HL-60 (cell line): Measurements from ENCODE around the gene TMC4.
"Not testable (repeated sequence)": the region's sequence is repeated elsewhere in the genome, so short reads cannot be mapped to it uniquely, and the experiment has no call there.

Experiments used
- DNase-seq, 2 experiments: peaks; one replicate each; pipeline ENCODE4 v3.0.0-alpha.2; 2010 to 2020; ENCODE audit warnings: low read depth in 1 of 2, low spot score in 1 of 2
- H3K27ac ChIP-seq: fragments of 250-450 bp; sonication (Bioruptor Pico); replicated peaks from 2 replicates; pipeline ENCODE4 v1.5.1; 2020; ENCODE audit warnings: mild to moderate bottlenecking, moderate library complexity
- H3K27me3 ChIP-seq: fragments of 250-450 bp; sonication (Bioruptor Pico); 2 replicates; pipeline ENCODE4 v1.5.1; 2021; ENCODE audit warnings: mild to moderate bottlenecking, moderate library complexity; ENCODE audit not compliant: insufficient read depth, poor library complexity, severe bottlenecking
- H3K4me3 ChIP-seq: replicated peaks from 2 replicates; pipeline ENCODE4 v1.5.1; 2011; ENCODE audit warnings: mild to moderate bottlenecking, control low read depth, low read length; ENCODE audit not compliant: insufficient read depth
- CTCF ChIP-seq: IDR thresholded peaks from one replicate; pipeline ENCODE4 v1.5.1; 2011; ENCODE audit warnings: low read length, control low read depth, inconsistent platforms; ENCODE audit not compliant: insufficient read depth
- GABPA ChIP-seq: IDR thresholded peaks from 2 replicates; pipeline ENCODE4 v1.6.1; 2012; ENCODE audit warnings: low read depth
- POLR2AphosphoS5 ChIP-seq: IDR thresholded peaks from 2 replicates; pipeline ENCODE4 v1.6.1; 2012; ENCODE audit warnings: low read depth
- REST ChIP-seq: IDR thresholded peaks from 2 replicates; pipeline ENCODE4 v1.6.1; 2012; ENCODE audit warnings: low read depth; ENCODE audit not compliant: insufficient replicate concordance
- SPI1 ChIP-seq: IDR thresholded peaks from 2 replicates; pipeline ENCODE4 v1.6.1; 2012; ENCODE audit warnings: low read depth, mild to moderate bottlenecking, borderline replicate concordance

Gene TMC4

GRCh38 chr19:54216869-54217268 is 43.9 kb upstream of the TMC4 start:
- no peak overlapping the region for H3K4me3 ChIP-seq
- DNase-seq: no peak
- no peak overlapping the region for H3K27ac ChIP-seq
- TF ChIP-seq SPI1 (no peak), POLR2AphosphoS5 (no peak), CTCF (no peak), GABPA (no peak), REST (no peak)
- H3K27me3 ChIP-seq: no peaks in the 10 kb centered on the region

- H3K27me3 ChIP-seq, DNase-seq, H3K4me3 ChIP-seq, H3K27ac ChIP-seq: not testable (repeated sequence)
Measured at GRCh38 chr19:54214734-54215133, 41.8 kb upstream of the TMC4 start.

GRCh38 chr19:54214217-54214616 is 41.3 kb upstream of the TMC4 start:
- H3K4me3 ChIP-seq, H3K27ac ChIP-seq, DNase-seq, H3K27me3 ChIP-seq: not testable (repeated sequence)

- H3K27ac ChIP-seq: no peak overlapping the region
- no peaks in the 10 kb centered on the region for H3K27me3 ChIP-seq
- TF ChIP-seq SPI1 (no peak), CTCF (no peak), POLR2AphosphoS5 (no peak), REST (no peak), GABPA (no peak)
- H3K4me3 ChIP-seq: no peak overlapping the region
- no peak for DNase-seq
Measured at GRCh38 chr19:54211235-54211634, 38.3 kb upstream of the TMC4 start.

GRCh38 chr19:54209811-54210494 is 37.0 kb upstream of the TMC4 start:
- H3K27ac ChIP-seq: peak overlapping the region; percentile 86

More at GRCh38 chr19:54209811-54210494, 37.0 kb upstream of the TMC4 start:
- TF ChIP-seq SPI1 (peak; percentile 16; the same call in 1 of the 2 replicates), REST (no peak)
- Histone ChIP-seq H3K4me3 (no peak overlapping the region), H3K27me3 (no peaks in the 10 kb centered on the region)
- DNase-seq: peak; percentile 44 to 55
